Fibroblast of pulmonary artery (primary cell): Measurements from ENCODE around the gene KRT17.
"Not testable (repeated sequence)": the region's sequence is repeated elsewhere in the genome, so short reads cannot be mapped to it uniquely, and the experiment has no call there.

Experiments
- DNase-seq: peaks from one replicate; pipeline ENCODE4 v3.0.0-alpha.2; 2010; ENCODE audit warnings: low read depth
- H3K4me3 ChIP-seq: replicated peaks from 2 replicates; pipeline ENCODE4 v1.5.1; 2011; ENCODE audit warnings: low read depth, mild to moderate bottlenecking, control low read depth, low read length, moderate library complexity
- CTCF ChIP-seq: IDR thresholded peaks from 2 replicates; pipeline ENCODE4 v1.5.1; 2011; ENCODE audit warnings: mild to moderate bottlenecking, control low read depth, low read length, inconsistent platforms; ENCODE audit errors: missing control alignments

The KRT17 gene

GRCh38 chr17:41631898-41632285, 7.5 kb upstream of the KRT17 start:
- H3K4me3 ChIP-seq = no peak overlapping the region
- no peak for TF ChIP-seq CTCF
- DNase-seq = no peak

GRCh38 chr17:41631025-41631897, 6.9 kb upstream of the KRT17 start:
- no peak for DNase-seq
- no peak for TF ChIP-seq CTCF

GRCh38 chr17:41629826-41630670, 5.7 kb upstream of the KRT17 start:
- no peak overlapping the region for H3K4me3 ChIP-seq
- DNase-seq = no peak
- no peak for TF ChIP-seq CTCF

More at GRCh38 chr17:41631025-41631897, 6.9 kb upstream of the KRT17 start:
- no peak overlapping the region for H3K4me3 ChIP-seq

GRCh38 chr17:41629316-41629715, 4.9 kb upstream of the KRT17 start:
- TF ChIP-seq CTCF = no peak
- no peak overlapping the region for H3K4me3 ChIP-seq
- DNase-seq = no peak

GRCh38 chr17:41628621-41629255, 4.4 kb upstream of the KRT17 start:
- H3K4me3 ChIP-seq, DNase-seq: not testable (repeated sequence)

- H3K4me3 ChIP-seq, DNase-seq: not testable (repeated sequence)
Measured at GRCh38 chr17:41628073-41628370, 3.6 kb upstream of the KRT17 start.

GRCh38 chr17:41627316-41628072, 3.1 kb upstream of the KRT17 start:
- DNase-seq = no peak

GRCh38 chr17:41626914-41627295, 2.5 kb upstream of the KRT17 start:
- H3K4me3 ChIP-seq = not testable (repeated sequence)

More at GRCh38 chr17:41627316-41628072, 3.1 kb upstream of the KRT17 start:
- no peak for TF ChIP-seq CTCF
- H3K4me3 ChIP-seq = no peak overlapping the region

GRCh38 chr17:41626028-41626913, 1.9 kb upstream of the KRT17 start:
- DNase-seq = not testable (repeated sequence)

More at GRCh38 chr17:41626914-41627295, 2.5 kb upstream of the KRT17 start:
- DNase-seq = not testable (repeated sequence)

More at GRCh38 chr17:41626028-41626913, 1.9 kb upstream of the KRT17 start:
- not testable (repeated sequence) for H3K4me3 ChIP-seq
